WTC11 (cell line): Measurements from ENCODE around the gene RGS17.

Source experiments
- SP1 ChIP-seq: sonication (generic); formaldehyde crosslinking; conservative IDR thresholded peaks from 2 replicates; pipeline ENCODE4 v1.8.1; 2022; ENCODE audit warnings: missing genetic modification reagents
- TF ChIP-seq, protein P1 (sequence below): fragments of 200-600 bp; IDR thresholded peaks from 2 replicates; pipeline ENCODE4 v1.8.0; 2022; ENCODE audit warnings: antibody characterized with exemption

GRCh38 chr6:153102605-153103318 lies 28.3 kb downstream of the RGS17 start:
- TF ChIP-seq, protein P1, sequence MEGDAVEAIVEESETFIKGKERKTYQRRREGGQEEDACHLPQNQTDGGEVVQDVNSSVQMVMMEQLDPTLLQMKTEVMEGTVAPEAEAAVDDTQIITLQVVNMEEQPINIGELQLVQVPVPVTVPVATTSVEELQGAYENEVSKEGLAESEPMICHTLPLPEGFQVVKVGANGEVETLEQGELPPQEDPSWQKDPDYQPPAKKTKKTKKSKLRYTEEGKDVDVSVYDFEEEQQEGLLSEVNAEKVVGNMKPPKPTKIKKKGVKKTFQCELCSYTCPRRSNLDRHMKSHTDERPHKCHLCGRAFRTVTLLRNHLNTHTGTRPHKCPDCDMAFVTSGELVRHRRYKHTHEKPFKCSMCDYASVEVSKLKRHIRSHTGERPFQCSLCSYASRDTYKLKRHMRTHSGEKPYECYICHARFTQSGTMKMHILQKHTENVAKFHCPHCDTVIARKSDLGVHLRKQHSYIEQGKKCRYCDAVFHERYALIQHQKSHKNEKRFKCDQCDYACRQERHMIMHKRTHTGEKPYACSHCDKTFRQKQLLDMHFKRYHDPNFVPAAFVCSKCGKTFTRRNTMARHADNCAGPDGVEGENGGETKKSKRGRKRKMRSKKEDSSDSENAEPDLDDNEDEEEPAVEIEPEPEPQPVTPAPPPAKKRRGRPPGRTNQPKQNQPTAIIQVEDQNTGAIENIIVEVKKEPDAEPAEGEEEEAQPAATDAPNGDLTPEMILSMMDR = no peak
- TF ChIP-seq SP1 (CRISPR knock-in tag) = no peak
